ENCODE results near the gene ITGA7.

DNA sequence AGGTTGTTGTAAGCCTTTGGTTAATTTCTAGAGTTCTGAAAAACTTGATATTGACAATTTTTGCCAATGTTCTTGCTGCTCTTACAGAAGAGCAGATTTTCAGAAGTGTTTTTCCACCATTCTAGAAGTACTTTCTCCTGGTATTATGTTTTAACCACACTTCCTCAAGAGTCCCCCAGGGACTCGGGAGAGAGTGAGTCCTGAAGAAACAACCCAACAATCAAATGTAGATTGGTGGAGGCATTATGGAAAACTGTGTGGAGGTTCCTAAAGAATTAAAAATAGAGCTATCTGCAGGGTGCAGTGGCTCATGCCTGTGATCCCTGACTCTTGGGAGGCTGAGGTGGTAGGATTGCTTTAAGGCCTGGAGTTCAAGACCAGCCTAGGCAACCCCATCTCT is 44.3 kb downstream of the ITGA7 start:
- TF ChIP-seq, protein P1, sequence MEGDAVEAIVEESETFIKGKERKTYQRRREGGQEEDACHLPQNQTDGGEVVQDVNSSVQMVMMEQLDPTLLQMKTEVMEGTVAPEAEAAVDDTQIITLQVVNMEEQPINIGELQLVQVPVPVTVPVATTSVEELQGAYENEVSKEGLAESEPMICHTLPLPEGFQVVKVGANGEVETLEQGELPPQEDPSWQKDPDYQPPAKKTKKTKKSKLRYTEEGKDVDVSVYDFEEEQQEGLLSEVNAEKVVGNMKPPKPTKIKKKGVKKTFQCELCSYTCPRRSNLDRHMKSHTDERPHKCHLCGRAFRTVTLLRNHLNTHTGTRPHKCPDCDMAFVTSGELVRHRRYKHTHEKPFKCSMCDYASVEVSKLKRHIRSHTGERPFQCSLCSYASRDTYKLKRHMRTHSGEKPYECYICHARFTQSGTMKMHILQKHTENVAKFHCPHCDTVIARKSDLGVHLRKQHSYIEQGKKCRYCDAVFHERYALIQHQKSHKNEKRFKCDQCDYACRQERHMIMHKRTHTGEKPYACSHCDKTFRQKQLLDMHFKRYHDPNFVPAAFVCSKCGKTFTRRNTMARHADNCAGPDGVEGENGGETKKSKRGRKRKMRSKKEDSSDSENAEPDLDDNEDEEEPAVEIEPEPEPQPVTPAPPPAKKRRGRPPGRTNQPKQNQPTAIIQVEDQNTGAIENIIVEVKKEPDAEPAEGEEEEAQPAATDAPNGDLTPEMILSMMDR (IDR thresholded peaks at IDR 0.05) = no peak
- TF ChIP-seq EP300 (IDR thresholded peaks at IDR 0.05) (no peak), POLR2A (IDR thresholded peaks at IDR 0.05) (no peak), POLR2AphosphoS5 (IDR thresholded peaks at IDR 0.05) (no peak)
